Osteoblast (primary cell): ENCODE data around the gene ANKS6. TPM values are rescaled to one million over a fixed set of nuclear protein-coding genes. Genes with fewer than 3 reads are reported as not detected.
A peak's percentile ranks its signal among the peaks of the same experiment; 100 is the strongest.

ENCODE experiments used
- DNase-seq: peaks from one replicate; pipeline ENCODE4 v3.0.0; 2011; ENCODE audit warnings: low spot score, mixed read lengths; ENCODE audit not compliant: insufficient read length; ENCODE audit errors: missing footprints
- H2AFZ ChIP-seq: 2 replicates; pipeline ENCODE4 v1.6.0; 2011; ENCODE audit warnings: mild to moderate bottlenecking, low read length
- H3K27ac ChIP-seq: 2 replicates; pipeline ENCODE4 v1.5.1; 2011; ENCODE audit warnings: mild to moderate bottlenecking, low read depth, low read length, moderate library complexity
- H3K27me3 ChIP-seq: 2 replicates; pipeline ENCODE4 v1.6.0; 2012; ENCODE audit warnings: mild to moderate bottlenecking, control low read depth, inconsistent platforms, low read length, moderate library complexity; ENCODE audit not compliant: insufficient read depth
- H3K36me3 ChIP-seq: 2 replicates; pipeline ENCODE4 v1.5.1; 2011; ENCODE audit warnings: mild to moderate bottlenecking, low read length, control low read depth, moderate library complexity; ENCODE audit not compliant: insufficient read depth
- H3K4me1 ChIP-seq: 2 replicates; pipeline ENCODE4 v1.5.1; 2011; ENCODE audit warnings: mild to moderate bottlenecking, low read length, control low read depth, moderate library complexity; ENCODE audit not compliant: insufficient read depth
- H3K4me2 ChIP-seq: 2 replicates; pipeline ENCODE4 v1.6.0; 2011; ENCODE audit warnings: mild to moderate bottlenecking, low read length; ENCODE audit not compliant: insufficient read depth
- H3K4me3 ChIP-seq: fragments of 200-600 bp; sonication (generic); 3 replicates; pipeline ENCODE4 v1.5.1; 2012; ENCODE audit warnings: mild to moderate bottlenecking, low read length, inconsistent platforms; ENCODE audit not compliant: insufficient read depth
- H3K79me2 ChIP-seq: 2 replicates; pipeline ENCODE4 v1.6.0; 2012; ENCODE audit warnings: mild to moderate bottlenecking, low read length, control low read depth, inconsistent platforms; ENCODE audit not compliant: insufficient read depth
- H3K9me3 ChIP-seq: 2 replicates; pipeline ENCODE4 v1.5.1; 2011; ENCODE audit warnings: low read depth, low read length, control low read depth
- H4K20me1 ChIP-seq: 2 replicates; pipeline ENCODE4 v1.6.0; 2012; ENCODE audit warnings: mild to moderate bottlenecking, low read length, control low read depth; ENCODE audit not compliant: insufficient read depth
- total RNA-seq: library from RNA; depleted of rRNA; stranded (reverse); fragments of >200 nt; gene quantifications from 2 replicates; pipeline ENCODE4 v1.2.3, GENCODE V29; 2012
- TF ChIP-seq, protein P1 (sequence below): IDR thresholded peaks from 2 replicates; pipeline ENCODE4 v1.5.1; 2011; ENCODE audit warnings: mild to moderate bottlenecking, low read depth, low read length, moderate library complexity; ENCODE audit errors: extremely low read depth

ANKS6 gene
- total RNA-seq: 21.7 and 25.6 TPM in 2 replicates

DNA sequence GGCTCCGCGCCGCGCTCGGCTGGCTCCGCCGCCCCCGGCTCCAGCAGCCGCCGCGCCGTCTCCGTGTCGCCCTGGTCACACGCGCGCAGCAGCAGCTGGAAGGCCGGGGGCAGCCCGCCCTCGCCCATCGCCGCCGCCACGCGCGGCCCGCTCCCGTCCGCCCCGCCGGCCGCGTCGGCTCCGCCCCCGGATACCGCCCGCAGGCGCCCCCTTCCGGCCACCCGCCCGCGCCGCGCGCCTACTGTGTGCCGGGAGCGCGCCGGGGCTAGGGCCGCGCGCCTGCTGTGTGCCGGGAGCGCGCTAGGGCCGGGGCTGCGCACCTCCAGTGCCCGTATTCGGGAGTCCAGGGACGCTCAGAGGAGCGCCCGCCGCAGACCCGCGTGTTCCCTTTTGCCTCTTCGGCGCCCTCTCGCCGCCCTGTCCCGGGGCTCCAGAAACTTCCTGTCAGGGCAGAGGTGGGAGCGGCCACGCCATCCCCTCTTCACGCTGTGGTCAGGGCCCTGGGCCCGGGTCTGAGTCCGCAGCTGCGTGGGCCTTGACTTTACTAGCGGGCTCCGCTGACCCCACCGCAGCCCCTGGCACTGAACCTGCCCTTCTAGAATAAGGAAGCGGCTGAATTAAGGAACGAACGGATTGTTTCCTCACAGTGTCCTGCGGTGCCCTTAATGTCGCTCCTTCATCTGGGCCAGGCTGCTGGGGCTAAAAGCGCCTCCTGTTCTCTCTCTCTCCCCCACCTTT, at the start of gene ANKS6:
Gene ANKS6 (minus strand): TSS at position 192 of the 738 bp plus-strand sequence. CDS start 64 bp downstream, at position 128.
- Histone ChIP-seq H2AFZ (peak within 1 kb of the TSS; percentile 80), H3K27me3 (no peaks in the 10 kb centered on the region), H3K4me2 (peak within 1 kb of the TSS; percentile 80), H3K79me2 (peaks cover 27% of the 10 kb centered on the region), H3K9me3 (no peaks in the 10 kb centered on the region), H3K36me3 (no peaks in the 10 kb centered on the region), H3K4me3 (peak within 1 kb of the TSS; percentile 83), H3K4me1 (peaks cover 16% of the 10 kb centered on the region), H3K27ac (peak within 1 kb of the TSS; percentile 68), H4K20me1 (peaks cover 12% of the 10 kb centered on the region)
- TF ChIP-seq, protein P1, sequence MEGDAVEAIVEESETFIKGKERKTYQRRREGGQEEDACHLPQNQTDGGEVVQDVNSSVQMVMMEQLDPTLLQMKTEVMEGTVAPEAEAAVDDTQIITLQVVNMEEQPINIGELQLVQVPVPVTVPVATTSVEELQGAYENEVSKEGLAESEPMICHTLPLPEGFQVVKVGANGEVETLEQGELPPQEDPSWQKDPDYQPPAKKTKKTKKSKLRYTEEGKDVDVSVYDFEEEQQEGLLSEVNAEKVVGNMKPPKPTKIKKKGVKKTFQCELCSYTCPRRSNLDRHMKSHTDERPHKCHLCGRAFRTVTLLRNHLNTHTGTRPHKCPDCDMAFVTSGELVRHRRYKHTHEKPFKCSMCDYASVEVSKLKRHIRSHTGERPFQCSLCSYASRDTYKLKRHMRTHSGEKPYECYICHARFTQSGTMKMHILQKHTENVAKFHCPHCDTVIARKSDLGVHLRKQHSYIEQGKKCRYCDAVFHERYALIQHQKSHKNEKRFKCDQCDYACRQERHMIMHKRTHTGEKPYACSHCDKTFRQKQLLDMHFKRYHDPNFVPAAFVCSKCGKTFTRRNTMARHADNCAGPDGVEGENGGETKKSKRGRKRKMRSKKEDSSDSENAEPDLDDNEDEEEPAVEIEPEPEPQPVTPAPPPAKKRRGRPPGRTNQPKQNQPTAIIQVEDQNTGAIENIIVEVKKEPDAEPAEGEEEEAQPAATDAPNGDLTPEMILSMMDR: peak; percentile 15
- DNase-seq: peak; percentile 99

DNA sequence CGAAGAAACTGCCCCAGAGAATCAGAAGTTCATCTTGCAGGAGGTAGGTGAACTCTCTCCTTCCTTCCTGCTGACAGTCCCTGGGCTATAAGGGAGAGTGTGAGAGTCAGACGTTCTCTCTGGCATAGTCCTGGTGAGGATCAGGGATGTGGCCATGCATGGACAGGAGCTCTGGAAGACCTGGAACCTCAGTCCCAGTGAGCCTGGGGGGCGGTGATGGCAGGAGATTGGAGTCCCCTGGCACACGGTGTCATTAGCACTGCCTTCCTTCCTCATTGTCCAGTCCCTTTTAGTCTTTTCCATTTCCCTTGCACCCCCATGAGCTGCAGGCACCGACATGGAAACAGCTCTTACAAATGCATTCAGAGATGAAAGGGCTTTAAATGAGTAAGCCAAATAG, 49.7 kb upstream of the ANKS6 start:
- Histone ChIP-seq H3K79me2 (no peaks in the 10 kb centered on the region), H4K20me1 (no peaks in the 10 kb centered on the region), H3K9me3 (no peaks in the 10 kb centered on the region), H3K36me3 (no peaks in the 10 kb centered on the region), H3K27me3 (peaks cover 3% of the 10 kb centered on the region), H3K4me2 (no peak overlapping the region), H3K4me3 (no peak overlapping the region), H3K27ac (no peak overlapping the region), H3K4me1 (no peaks in the 10 kb centered on the region), H2AFZ (no peak overlapping the region)
- DNase-seq: no peak
- TF ChIP-seq, protein P1: no peak

- H2AFZ ChIP-seq: no peak overlapping the region
- TF ChIP-seq, protein P1: no peak
These were observed 46.2 kb upstream of the ANKS6 start for GRCh38 chr9:98842510-98842909.

DNA sequence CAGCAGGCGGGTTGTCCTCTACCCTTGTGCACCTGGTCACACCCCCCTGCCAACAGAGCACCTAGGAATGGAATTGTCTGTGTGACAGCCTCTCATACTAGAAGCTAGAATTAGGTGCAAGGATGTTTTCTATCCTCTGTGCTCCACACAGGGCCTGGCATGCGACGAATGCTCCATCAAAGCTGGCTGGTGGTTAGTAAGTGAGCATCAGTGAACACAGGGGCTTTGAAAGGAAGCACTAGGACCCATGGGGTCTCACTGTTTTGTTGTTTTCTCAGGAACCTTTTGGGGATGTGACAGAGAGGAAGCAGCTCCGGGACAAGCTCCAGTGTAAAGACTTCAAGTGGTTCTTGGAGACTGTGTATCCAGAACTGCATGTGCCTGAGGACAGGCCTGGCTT, 43.4 kb upstream of the ANKS6 start:
- Histone ChIP-seq H3K27ac (no peak overlapping the region), H2AFZ (no peak overlapping the region), H3K4me1 (no peaks in the 10 kb centered on the region), H3K79me2 (no peaks in the 10 kb centered on the region), H3K27me3 (peaks cover 7% of the 10 kb centered on the region), H3K36me3 (no peaks in the 10 kb centered on the region), H3K4me3 (no peak overlapping the region), H3K9me3 (no peaks in the 10 kb centered on the region), H4K20me1 (no peaks in the 10 kb centered on the region), H3K4me2 (no peak overlapping the region)
- TF ChIP-seq, protein P1: no peak
- DNase-seq: no peak

More at GRCh38 chr9:98842510-98842909, 46.2 kb upstream of the ANKS6 start:
- no peaks in the 10 kb centered on the region for H3K4me1 ChIP-seq
- no peaks in the 10 kb centered on the region for H4K20me1 ChIP-seq
- H3K27ac ChIP-seq: no peak overlapping the region
- H3K79me2 ChIP-seq: no peaks in the 10 kb centered on the region
- peaks cover 7% of the 10 kb centered on the region for H3K27me3 ChIP-seq
- no peaks in the 10 kb centered on the region for H3K36me3 ChIP-seq
- H3K4me2 ChIP-seq: no peak overlapping the region
- DNase-seq: no peak
- no peak overlapping the region for H3K4me3 ChIP-seq
- no peaks in the 10 kb centered on the region for H3K9me3 ChIP-seq
